ENCODE results near the gene OR2S2.
"Not testable (repeated sequence)": the region's sequence is repeated elsewhere in the genome, so short reads cannot be mapped to it uniquely, and the experiment has no call there.

Gene OR2S2

DNA sequence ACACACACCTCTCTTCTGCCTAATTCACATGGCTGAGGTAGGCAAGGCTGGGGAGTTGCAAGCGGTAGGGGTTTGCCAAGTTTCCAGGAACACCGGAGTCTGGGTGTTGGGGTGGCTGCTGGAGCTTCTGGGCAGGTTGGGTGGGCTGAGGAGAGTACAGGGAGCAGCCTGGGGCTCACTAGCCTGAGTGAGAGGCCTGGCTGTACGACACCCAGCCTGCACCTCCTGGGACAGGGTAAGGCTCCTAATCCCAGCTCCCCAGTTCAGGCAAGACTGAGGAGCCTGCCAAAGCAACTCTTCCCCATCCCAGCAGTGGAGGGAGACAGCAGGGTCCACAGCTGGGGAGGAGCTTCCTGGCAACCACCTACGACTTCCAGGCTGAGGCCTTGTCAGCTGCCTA, 40.7 kb downstream of the OR2S2 start:
- Histone ChIP-seq H2BK120ac (ENCODE audit: low read depth, low read length) (no peak overlapping the region), H3K36me3 (replicated peaks in 1 of 2; ENCODE audit: control insufficient read depth in 2 of 2, insufficient read depth in 2 of 2, low read length in 2 of 2) (no peaks in the 10 kb centered on the region), H3K14ac (ENCODE audit: low read length) (peak overlapping the region; percentile 73), H3K27ac (replicated peaks; ENCODE audit: low read length) (no peak overlapping the region), H3K4ac (ENCODE audit: low read length) (no peak overlapping the region), H3K18ac (ENCODE audit: low read length) (no peak overlapping the region), H3K79me1 (ENCODE audit: low read depth, low read length) (no peaks in the 10 kb centered on the region), H3K27me3 (ENCODE audit: control insufficient read depth in 3 of 3, insufficient read depth in 3 of 3, low read depth in 1 of 3, low read length in 3 of 3) (no peaks in the 10 kb centered on the region), H4K8ac (ENCODE audit: low read depth, low read length) (no peak overlapping the region), H3K4me1 (ENCODE audit: control insufficient read depth in 2 of 2, insufficient read depth in 1 of 2, low read depth in 1 of 2, low read length in 2 of 2) (peaks cover 3 to 6% of the 10 kb centered on the region in 2 donors), H3K9me3 (replicated peaks in 1 of 2; ENCODE audit: control insufficient read depth in 2 of 2, insufficient read depth in 1 of 2, low read depth in 1 of 2, low read length in 2 of 2) (no peaks in the 10 kb centered on the region), H2BK15ac (ENCODE audit: low read length) (no peak overlapping the region), H3K4me3 (ENCODE audit: low read length in 2 of 2) (no peak overlapping the region), H3K4me2 (ENCODE audit: insufficient read depth, low read length, poor library complexity, severe bottlenecking) (no peak overlapping the region), H2BK12ac (ENCODE audit: low read length) (no peak overlapping the region), H2AFZ (ENCODE audit: low read length) (peak overlapping the region; percentile 82), H2BK5ac (ENCODE audit: low read length) (no peak overlapping the region), H2AK5ac (ENCODE audit: low read depth, low read length) (no peak overlapping the region), H3K9ac (ENCODE audit: low read depth, low read length, poor library complexity) (no peak overlapping the region), H4K91ac (ENCODE audit: low read depth, low read length, poor library complexity) (no peak overlapping the region), H3K23ac (ENCODE audit: low read depth, low read length, poor library complexity) (peak overlapping the region; percentile 56)
- DNase-seq (ENCODE audit: low spot score): no peak
- no CpG with 5 or more reads among the region's 4 CpGs for WGBS, 2 donors (ENCODE audit: extremely low coverage in 2 of 2, insufficient read length in 2 of 2, insufficient replicate concordance in 1 of 2)

GRCh38 chr9:35915681-35916294, 42.2 kb downstream of the OR2S2 start:
- H3K4me2 ChIP-seq (ENCODE audit: insufficient read depth, low read length, poor library complexity, severe bottlenecking): no peak overlapping the region
- H3K9ac ChIP-seq (ENCODE audit: low read depth, low read length, poor library complexity): no peak overlapping the region
- no peak overlapping the region for H3K27ac ChIP-seq (replicated peaks; ENCODE audit: low read length)
- H2AK5ac ChIP-seq (ENCODE audit: low read depth, low read length): no peak overlapping the region
- H2BK15ac ChIP-seq (ENCODE audit: low read length): no peak overlapping the region
- no peak overlapping the region for H3K4ac ChIP-seq (ENCODE audit: low read length)
- no peaks in the 10 kb centered on the region for H3K79me1 ChIP-seq (ENCODE audit: low read depth, low read length)
- no peak overlapping the region for H2BK120ac ChIP-seq (ENCODE audit: low read depth, low read length)
- H3K4me3 ChIP-seq (ENCODE audit: low read length in 2 of 2): no peak overlapping the region
- H2BK12ac ChIP-seq (ENCODE audit: low read length): peak overlapping the region; percentile 4
- no peaks in the 10 kb centered on the region for H3K27me3 ChIP-seq (ENCODE audit: control insufficient read depth in 3 of 3, insufficient read depth in 3 of 3, low read depth in 1 of 3, low read length in 3 of 3)
- H2AFZ ChIP-seq (ENCODE audit: low read length): peak overlapping the region; percentile 27
- H3K36me3 ChIP-seq (replicated peaks in 1 of 2; ENCODE audit: control insufficient read depth in 2 of 2, insufficient read depth in 2 of 2, low read length in 2 of 2): no peaks in the 10 kb centered on the region
- H3K23ac ChIP-seq (ENCODE audit: low read depth, low read length, poor library complexity): no peak overlapping the region
- no peak overlapping the region for H4K91ac ChIP-seq (ENCODE audit: low read depth, low read length, poor library complexity)
- DNase-seq (ENCODE audit: low spot score): no peak
- H3K4me1 ChIP-seq (ENCODE audit: control insufficient read depth in 2 of 2, insufficient read depth in 1 of 2, low read depth in 1 of 2, low read length in 2 of 2): peaks cover 3 to 6% of the 10 kb centered on the region in 2 donors
- no peak overlapping the region for H4K8ac ChIP-seq (ENCODE audit: low read depth, low read length)
- H3K14ac ChIP-seq (ENCODE audit: low read length): no peak overlapping the region
- H3K18ac ChIP-seq (ENCODE audit: low read length): no peak overlapping the region
- H3K9me3 ChIP-seq (replicated peaks in 1 of 2; ENCODE audit: control insufficient read depth in 2 of 2, insufficient read depth in 1 of 2, low read depth in 1 of 2, low read length in 2 of 2): no peaks in the 10 kb centered on the region
- no peak overlapping the region for H2BK5ac ChIP-seq (ENCODE audit: low read length)
- no CpG with 5 or more reads among the region's 16 CpGs for WGBS, 2 donors (ENCODE audit: extremely low coverage in 2 of 2, insufficient read length in 2 of 2, insufficient replicate concordance in 1 of 2)

GRCh38 chr9:35914301-35914807, 43.6 kb downstream of the OR2S2 start:
- Histone ChIP-seq H3K4me2 (ENCODE audit: insufficient read depth, low read length, poor library complexity, severe bottlenecking) (no peak overlapping the region), H3K27me3 (ENCODE audit: control insufficient read depth in 3 of 3, insufficient read depth in 3 of 3, low read depth in 1 of 3, low read length in 3 of 3) (no peaks in the 10 kb centered on the region), H3K14ac (ENCODE audit: low read length) (no peak overlapping the region), H2BK15ac (ENCODE audit: low read length) (no peak overlapping the region), H3K4ac (ENCODE audit: low read length) (no peak overlapping the region), H3K23ac (ENCODE audit: low read depth, low read length, poor library complexity) (no peak overlapping the region), H4K91ac (ENCODE audit: low read depth, low read length, poor library complexity) (no peak overlapping the region), H2AFZ (ENCODE audit: low read length) (peak overlapping the region; percentile 70), H3K36me3 (replicated peaks in 1 of 2; ENCODE audit: control insufficient read depth in 2 of 2, insufficient read depth in 2 of 2, low read length in 2 of 2) (no peaks in the 10 kb centered on the region), H3K9me3 (replicated peaks in 1 of 2; ENCODE audit: control insufficient read depth in 2 of 2, insufficient read depth in 1 of 2, low read depth in 1 of 2, low read length in 2 of 2) (no peaks in the 10 kb centered on the region), H4K8ac (ENCODE audit: low read depth, low read length) (no peak overlapping the region), H2BK5ac (ENCODE audit: low read length) (no peak overlapping the region), H2AK5ac (ENCODE audit: low read depth, low read length) (no peak overlapping the region), H3K4me3 (ENCODE audit: low read length in 2 of 2) (no peak overlapping the region), H3K79me1 (ENCODE audit: low read depth, low read length) (no peaks in the 10 kb centered on the region), H3K18ac (ENCODE audit: low read length) (no peak overlapping the region), H2BK12ac (ENCODE audit: low read length) (no peak overlapping the region), H3K9ac (ENCODE audit: low read depth, low read length, poor library complexity) (no peak overlapping the region), H3K4me1 (ENCODE audit: control insufficient read depth in 2 of 2, insufficient read depth in 1 of 2, low read depth in 1 of 2, low read length in 2 of 2) (peaks cover 6 to 10% of the 10 kb centered on the region in 2 donors), H3K27ac (replicated peaks; ENCODE audit: low read length) (no peak overlapping the region), H2BK120ac (ENCODE audit: low read depth, low read length) (no peak overlapping the region)
- WGBS, 2 donors (ENCODE audit: extremely low coverage in 2 of 2, insufficient read length in 2 of 2, insufficient replicate concordance in 1 of 2): no CpG with 5 or more reads among the region's 9 CpGs
- DNase-seq (ENCODE audit: low spot score): peak; percentile 62

DNA sequence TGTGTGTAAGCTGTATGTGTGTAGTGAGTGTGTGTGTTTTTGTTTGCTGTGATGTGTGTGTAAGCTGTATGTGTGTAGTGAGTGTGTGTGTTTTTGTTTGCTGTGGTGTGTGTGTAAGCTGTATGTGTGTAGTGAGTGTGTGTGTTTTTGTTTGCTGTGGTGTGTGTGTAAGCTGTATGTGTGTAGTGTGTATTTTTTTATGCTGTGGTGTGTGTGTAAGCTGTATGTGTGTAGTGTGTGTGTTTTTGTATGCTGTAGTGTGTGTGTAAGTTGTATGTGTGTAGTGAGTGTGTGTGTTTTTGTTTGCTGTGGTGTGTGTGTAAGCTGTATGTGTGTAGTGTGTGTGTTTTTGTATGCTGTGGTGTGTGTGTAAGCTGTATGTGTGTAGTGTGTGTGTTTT, 44.5 kb downstream of the OR2S2 start:
- not testable (repeated sequence) for H2AFZ ChIP-seq (ENCODE audit: low read length); H3K4ac ChIP-seq (ENCODE audit: low read length); H3K27me3 ChIP-seq (ENCODE audit: control insufficient read depth in 3 of 3, insufficient read depth in 3 of 3, low read depth in 1 of 3, low read length in 3 of 3); H2BK120ac ChIP-seq (ENCODE audit: low read depth, low read length); H2BK15ac ChIP-seq (ENCODE audit: low read length); H3K79me1 ChIP-seq (ENCODE audit: low read depth, low read length); H4K91ac ChIP-seq (ENCODE audit: low read depth, low read length, poor library complexity); H3K18ac ChIP-seq (ENCODE audit: low read length); H3K36me3 ChIP-seq (replicated peaks in 1 of 2; ENCODE audit: control insufficient read depth in 2 of 2, insufficient read depth in 2 of 2, low read length in 2 of 2); DNase-seq (ENCODE audit: low spot score); H4K8ac ChIP-seq (ENCODE audit: low read depth, low read length); H3K14ac ChIP-seq (ENCODE audit: low read length); H2BK12ac ChIP-seq (ENCODE audit: low read length); H2BK5ac ChIP-seq (ENCODE audit: low read length); H3K9me3 ChIP-seq (replicated peaks in 1 of 2; ENCODE audit: control insufficient read depth in 2 of 2, insufficient read depth in 1 of 2, low read depth in 1 of 2, low read length in 2 of 2); H3K4me2 ChIP-seq (ENCODE audit: insufficient read depth, low read length, poor library complexity, severe bottlenecking); H3K27ac ChIP-seq (replicated peaks; ENCODE audit: low read length); H3K9ac ChIP-seq (ENCODE audit: low read depth, low read length, poor library complexity); H3K23ac ChIP-seq (ENCODE audit: low read depth, low read length, poor library complexity); H3K4me3 ChIP-seq (ENCODE audit: low read length in 2 of 2); H2AK5ac ChIP-seq (ENCODE audit: low read depth, low read length)
- H3K4me1 ChIP-seq (ENCODE audit: control insufficient read depth in 2 of 2, insufficient read depth in 1 of 2, low read depth in 1 of 2, low read length in 2 of 2): peaks cover 10 to 18% of the 10 kb centered on the region in 2 donors
